Activated CD4-positive, CD25-positive, alpha-beta regulatory T cell treated with anti-CD3 and anti-CD28 coated beads, Interleukin-2, amount 50 U/mL, for 16 hours (primary cell): Measurements from ENCODE around the gene ID4.

Experiments used
- DNase-seq: peaks from one replicate; pipeline ENCODE4 v3.0.0-alpha.2; 2020; ENCODE audit warnings: low read depth, low spot score

The ID4 gene

GRCh38 chr6:19857703-19858102, 20.5 kb downstream of the ID4 start:
- DNase-seq: no peak

- no peak for DNase-seq
Measured at GRCh38 chr6:19860235-19860877, 23.2 kb downstream of the ID4 start.

GRCh38 chr6:19864285-19864684, 27.1 kb downstream of the ID4 start:
- DNase-seq: no peak

GRCh38 chr6:19865178-19865577, 28.0 kb downstream of the ID4 start:
- no peak for DNase-seq

- DNase-seq: no peak
Measured at GRCh38 chr6:19866173-19866984, 29.2 kb downstream of the ID4 start.

GRCh38 chr6:19866985-19867627, 29.9 kb downstream of the ID4 start:
- no peak for DNase-seq

GRCh38 chr6:19869464-19869863, 32.3 kb downstream of the ID4 start:
- no peak for DNase-seq

GRCh38 chr6:19870322-19870721, 33.2 kb downstream of the ID4 start:
- no peak for DNase-seq

- no peak for DNase-seq
Measured at GRCh38 chr6:19873031-19873430, 35.9 kb downstream of the ID4 start.

GRCh38 chr6:19876672-19877071, 39.5 kb downstream of the ID4 start:
- DNase-seq: no peak

GRCh38 chr6:19879663-19880062, 42.5 kb downstream of the ID4 start:
- no peak for DNase-seq

- DNase-seq: no peak
Measured at GRCh38 chr6:19880066-19880465, 42.9 kb downstream of the ID4 start.

- no peak for DNase-seq
Measured at GRCh38 chr6:19891451-19891850, 54.3 kb downstream of the ID4 start.
